ENCODE measurements around the gene MCU. TPM values are rescaled to one million over a fixed set of nuclear protein-coding genes. Genes with fewer than 3 reads are reported as not detected.
"Not testable (repeated sequence)": the region's sequence is repeated elsewhere in the genome, so short reads cannot be mapped to it uniquely, and the experiment has no call there.

The MCU gene
- total and polyA plus RNA-seq, 5 experiments from 2014 or later, result 4.1 to 10.6 (median 9.0) TPM

- H3K27ac Mint-ChIP-seq, result peak overlapping the region in 1 of 10 donors; percentile 84
- H3K27me3 Mint-ChIP-seq, H3K9me3 Mint-ChIP-seq, DNase-seq, H3K4me1 Mint-ChIP-seq, ATAC-seq, H3K4me3 Mint-ChIP-seq: not testable (repeated sequence)
- POLR2A ChIA-PET, result interaction anchor here (0.6 kb wide), 1 partner anchor 692 kb away, joined by 5 read pairs; no protein-coding TSS in a partner anchor
- peaks cover 0 to 16% (median 11%) of the 10 kb centered on the region in 3 donors for H3K36me3 Mint-ChIP-seq
These were observed 67.0 kb downstream of the MCU start for GRCh38 chr10:72758930-72759329.

GRCh38 chr10:72759584-72759983 is 67.6 kb downstream of the MCU start:
- peaks cover 0 to 5% (median 1%) of the 10 kb centered on the region in 4 donors for H3K4me1 Mint-ChIP-seq
- no peaks in the 10 kb centered on the region for H3K27me3 Mint-ChIP-seq
- no peak for DNase-seq
- no peak overlapping the region for H3K4me3 Mint-ChIP-seq
- no peaks in the 10 kb centered on the region for H3K9me3 Mint-ChIP-seq
- H3K27ac Mint-ChIP-seq, result no peak overlapping the region
- POLR2A ChIA-PET, result no interaction called here
- no peak for ATAC-seq
- H3K36me3 Mint-ChIP-seq, result peaks cover 0 to 20% (median 16%) of the 10 kb centered on the region in 3 donors

- POLR2A ChIA-PET, result no interaction called here
These were observed 69.6 kb downstream of the MCU start for GRCh38 chr10:72761498-72761897.

GRCh38 chr10:72762042-72762441 is 70.1 kb downstream of the MCU start:
- POLR2A ChIA-PET, result no interaction called here
- ATAC-seq, result no peak

More at GRCh38 chr10:72761498-72761897, 69.6 kb downstream of the MCU start:
- Mint-ChIP-seq H3K27me3 (no peaks in the 10 kb centered on the region), H3K9me3 (peaks cover 0 to 6% (median 1%) of the 10 kb centered on the region in 9 donors), H3K4me1 (peaks cover 0 to 5% (median 1%) of the 10 kb centered on the region in 4 donors), H3K4me3 (no peak overlapping the region), H3K27ac (no peak overlapping the region), H3K36me3 (peaks cover 2 to 23% (median 20%) of the 10 kb centered on the region in 3 donors)
- ATAC-seq (no peak), DNase-seq (no peak)

GRCh38 chr10:72763201-72763600 is 71.3 kb downstream of the MCU start:
- peaks cover 0 to 18% (median 12%) of the 10 kb centered on the region in 9 donors for H3K9me3 Mint-ChIP-seq
- H3K27ac Mint-ChIP-seq, result peak overlapping the region in 2 of 10 donors; percentile 18 to 36
- peaks cover 17 to 36% (median 19%) of the 10 kb centered on the region in 3 donors for H3K36me3 Mint-ChIP-seq
- no peak for ATAC-seq
- peaks cover 0 to 5% (median 1%) of the 10 kb centered on the region in 4 donors for H3K4me1 Mint-ChIP-seq
- H3K4me3 Mint-ChIP-seq, result no peak overlapping the region
- H3K27me3 Mint-ChIP-seq, result no peaks in the 10 kb centered on the region
- POLR2A ChIA-PET, result no interaction called here
- DNase-seq, result no peak

More at GRCh38 chr10:72762042-72762441, 70.1 kb downstream of the MCU start:
- Mint-ChIP-seq H3K4me1 (peaks cover 0 to 5% (median 1%) of the 10 kb centered on the region in 4 donors), H3K9me3 (peaks cover 0 to 9% (median 6%) of the 10 kb centered on the region in 9 donors), H3K27me3 (no peaks in the 10 kb centered on the region), H3K36me3 (peaks cover 7 to 28% (median 20%) of the 10 kb centered on the region in 3 donors), H3K27ac (no peak overlapping the region), H3K4me3 (no peak overlapping the region)
- DNase-seq, result no peak

- POLR2A ChIA-PET, result interaction anchor here (0.6 kb wide), 1 partner anchor 8 kb away, joined by 3 read pairs; no protein-coding TSS in a partner anchor
- peaks cover 0 to under 1% (median 0%) of the 10 kb centered on the region in 4 donors for H3K4me1 Mint-ChIP-seq
- H3K27me3 Mint-ChIP-seq, result no peaks in the 10 kb centered on the region
- no peak overlapping the region for H3K27ac Mint-ChIP-seq
- no peak for DNase-seq
- H3K36me3 Mint-ChIP-seq, result peaks cover 19 to 34% (median 20%) of the 10 kb centered on the region in 3 donors
- ATAC-seq, result no peak
- peaks cover 0 to 21% (median 15%) of the 10 kb centered on the region in 9 donors for H3K9me3 Mint-ChIP-seq
- no peak overlapping the region for H3K4me3 Mint-ChIP-seq
These were observed 72.2 kb downstream of the MCU start for GRCh38 chr10:72764151-72764550.

- H3K4me1 Mint-ChIP-seq, result no peaks in the 10 kb centered on the region
- no peak overlapping the region for H3K4me3 Mint-ChIP-seq
- no peak for DNase-seq
- ATAC-seq, result no peak
- no peak overlapping the region for H3K27ac Mint-ChIP-seq
- H3K27me3 Mint-ChIP-seq, result no peaks in the 10 kb centered on the region
- POLR2A ChIA-PET, result no interaction called here
- peaks cover 29 to 42% (median 30%) of the 10 kb centered on the region in 3 donors for H3K36me3 Mint-ChIP-seq
- peaks cover 0 to 32% (median 19%) of the 10 kb centered on the region in 9 donors for H3K9me3 Mint-ChIP-seq
These were observed 73.3 kb downstream of the MCU start for GRCh38 chr10:72765051-72765745.

GRCh38 chr10:72771195-72771594 is 79.3 kb downstream of the MCU start:
- POLR2A ChIA-PET, result not testable (repeated sequence)
- Mint-ChIP-seq H3K36me3 (peaks cover 22 to 64% (median 60%) of the 10 kb centered on the region in 3 donors), H3K4me1 (peaks cover 7 to 14% (median 11%) of the 10 kb centered on the region in 4 donors)

GRCh38 chr10:72772031-72772430 is 80.1 kb downstream of the MCU start:
- H3K4me1 Mint-ChIP-seq, result peaks cover 7 to 14% (median 11%) of the 10 kb centered on the region in 4 donors
- no peak overlapping the region for H3K27ac Mint-ChIP-seq
- POLR2A ChIA-PET, result no interaction called here
- no peaks in the 10 kb centered on the region for H3K27me3 Mint-ChIP-seq
- ATAC-seq, result no peak
- DNase-seq, result no peak
- H3K4me3 Mint-ChIP-seq, result no peak overlapping the region
- H3K9me3 Mint-ChIP-seq, result peaks cover 4 to 80% (median 42%) of the 10 kb centered on the region in 9 donors
- peaks cover 22 to 58% (median 57%) of the 10 kb centered on the region in 3 donors for H3K36me3 Mint-ChIP-seq

More at GRCh38 chr10:72771195-72771594, 79.3 kb downstream of the MCU start:
- not testable (repeated sequence) for H3K27me3 Mint-ChIP-seq, DNase-seq, H3K27ac Mint-ChIP-seq, ATAC-seq, H3K4me3 Mint-ChIP-seq
- peaks cover 6 to 82% (median 44%) of the 10 kb centered on the region in 9 donors for H3K9me3 Mint-ChIP-seq

GRCh38 chr10:72779874-72780273 is 87.9 kb downstream of the MCU start:
- DNase-seq (no peak), ATAC-seq (no peak)
- Mint-ChIP-seq H3K27me3 (no peaks in the 10 kb centered on the region), H3K27ac (no peak overlapping the region), H3K36me3 (peaks cover 0 to 17% (median 7%) of the 10 kb centered on the region in 3 donors), H3K4me1 (peaks cover 0 to 7% (median under 1%) of the 10 kb centered on the region in 4 donors), H3K4me3 (no peak overlapping the region), H3K9me3 (peaks cover 0 to 17% (median 9%) of the 10 kb centered on the region in 9 donors)
- POLR2A ChIA-PET, result no interaction called here

GRCh38 chr10:72782649-72783330 is 90.8 kb downstream of the MCU start:
- Mint-ChIP-seq H3K27me3 (no peaks in the 10 kb centered on the region), H3K4me1 (peaks cover 0 to 7% (median under 1%) of the 10 kb centered on the region in 4 donors), H3K4me3 (no peak overlapping the region), H3K9me3 (no peaks in the 10 kb centered on the region), H3K36me3 (peaks cover 0 to 2% (median 0%) of the 10 kb centered on the region in 3 donors), H3K27ac (no peak overlapping the region)
- ATAC-seq (no peak), DNase-seq (no peak)
- POLR2A ChIA-PET, result no interaction called here

- Mint-ChIP-seq H3K27ac (no peak overlapping the region), H3K36me3 (peaks cover 0 to 3% (median 2%) of the 10 kb centered on the region in 3 donors), H3K27me3 (no peaks in the 10 kb centered on the region), H3K9me3 (no peaks in the 10 kb centered on the region), H3K4me3 (no peak overlapping the region), H3K4me1 (peaks cover 0 to 7% (median under 1%) of the 10 kb centered on the region in 4 donors)
- POLR2A ChIA-PET, result no interaction called here
- ATAC-seq (no peak), DNase-seq (no peak)
These were observed 91.5 kb downstream of the MCU start for GRCh38 chr10:72783410-72783833.

Measured in naive thymus-derived CD8-positive, alpha-beta T cell (primary cell).